Mucosa of descending colon (tissue), 3 donors: Measurements from ENCODE around the gene IGF1. TPM values are rescaled to one million over a fixed set of nuclear protein-coding genes. Genes with fewer than 3 reads are reported as not detected.

Experiments used
- ATAC-seq: fragments of 200-7000 bp; cut with Tn5 transposase; one replicate; pipeline ENCODE4 v1.9.1; 2020; ENCODE audit warnings: mild to moderate bottlenecking, moderate library complexity
- DNase-seq, 3 donors: peaks; one replicate each; pipeline ENCODE4 v3.0.0-alpha.2; 2020
- H3K36me3 ChIP-seq: fragments of 200-600 bp; one replicate; pipeline ENCODE4 v1.8.0; 2021; ENCODE audit warnings: low read depth, mild to moderate bottlenecking
- H3K4me1 ChIP-seq: fragments of 200-600 bp; one replicate; pipeline ENCODE4 v1.8.0; 2021; ENCODE audit warnings: low read depth, mild to moderate bottlenecking
- H3K4me3 ChIP-seq: fragments of 200-600 bp; one replicate; pipeline ENCODE4 v1.8.0; 2021; ENCODE audit warnings: mild to moderate bottlenecking
- H3K9me3 ChIP-seq: fragments of 200-600 bp; one replicate; pipeline ENCODE4 v1.8.0; 2021; ENCODE audit warnings: mild to moderate bottlenecking
- CTCF ChIP-seq: fragments of 200-600 bp; IDR thresholded peaks from one replicate; pipeline ENCODE4 v1.8.0; 2022; ENCODE audit warnings: antibody characterized with exemption, mild to moderate bottlenecking
- intact Hi-C, 2 donors: fragments of 100-400 bp; cut with DNase I in 1 of 2; cut with micrococcal nuclease in 1 of 2; formaldehyde crosslinking; loops; one replicate each; pipeline versions ENCODE4 v1.11.0 to v1.11.1; 2022; cut with DNase I, micrococcal nuclease
- total RNA-seq, 3 donors: library from RNA; stranded (reverse); fragmentation: NEBNext Ultra II Directional in 2 of 3; extraction: Animal tissue kit (Norgen Biotek cat#: 25700) in 2 of 3; gene quantifications; one replicate each; pipeline versions ENCODE4 v1.2.1 to v1.2.4, GENCODE V29; 2021 to 2023
- donor health status: DM: no; HTN: no; CAD: no; lungs with moderate emphysema.
- donor health status: DM: no; HTN: no; CAD: no.
- donor health status: DM: no; HTN: yes; CAD: no.

Gene IGF1
- total RNA-seq, 3 donors from 2014 or later, result 2.5 to 12.6 (median 9.4) TPM

GRCh38 chr12:102511575-102511974, 31.2 kb upstream of the IGF1 start:
- no peak overlapping the region for H3K4me3 ChIP-seq
- ATAC-seq, result no peak
- DNase-seq, result no peak
- H3K4me1 ChIP-seq, result no peaks in the 10 kb centered on the region
- intact Hi-C loops, result no loop called here
- no peaks in the 10 kb centered on the region for H3K36me3 ChIP-seq
- H3K9me3 ChIP-seq, result no peaks in the 10 kb centered on the region
- TF ChIP-seq CTCF, result no peak

GRCh38 chr12:102510463-102510862, 30.1 kb upstream of the IGF1 start:
- ATAC-seq (no peak), DNase-seq (no peak)
- H3K4me3 ChIP-seq, result no peak overlapping the region
- intact Hi-C loops, result no loop called here
- H3K9me3 ChIP-seq, result no peaks in the 10 kb centered on the region
- H3K36me3 ChIP-seq, result no peaks in the 10 kb centered on the region
- TF ChIP-seq CTCF, result no peak
- H3K4me1 ChIP-seq, result no peaks in the 10 kb centered on the region

GRCh38 chr12:102510031-102510430, 29.7 kb upstream of the IGF1 start:
- no peak for ATAC-seq
- no peaks in the 10 kb centered on the region for H3K4me1 ChIP-seq
- H3K36me3 ChIP-seq, result no peaks in the 10 kb centered on the region
- H3K4me3 ChIP-seq, result no peak overlapping the region
- H3K9me3 ChIP-seq, result no peaks in the 10 kb centered on the region
- intact Hi-C loops, result no loop called here
- TF ChIP-seq CTCF, result no peak
- DNase-seq, result no peak

GRCh38 chr12:102509123-102509626, 28.8 kb upstream of the IGF1 start:
- no peaks in the 10 kb centered on the region for H3K36me3 ChIP-seq

GRCh38 chr12:102508052-102508451, 27.7 kb upstream of the IGF1 start:
- Histone ChIP-seq H3K36me3 (no peaks in the 10 kb centered on the region), H3K9me3 (no peaks in the 10 kb centered on the region), H3K4me1 (no peaks in the 10 kb centered on the region), H3K4me3 (no peak overlapping the region)
- intact Hi-C loops, result no loop called here
- ATAC-seq (no peak), DNase-seq (no peak)
- no peak for TF ChIP-seq CTCF

More at GRCh38 chr12:102509123-102509626, 28.8 kb upstream of the IGF1 start:
- no peaks in the 10 kb centered on the region for H3K9me3 ChIP-seq
- ATAC-seq, result no peak
- no peak for TF ChIP-seq CTCF
- intact Hi-C loops, result no loop called here
- no peaks in the 10 kb centered on the region for H3K4me1 ChIP-seq
- H3K4me3 ChIP-seq, result no peak overlapping the region
- no peak for DNase-seq

GRCh38 chr12:102507301-102507700, 26.9 kb upstream of the IGF1 start:
- TF ChIP-seq CTCF, result no peak
- H3K4me1 ChIP-seq, result no peaks in the 10 kb centered on the region
- ATAC-seq, result no peak
- intact Hi-C loops, result no loop called here
- no peak overlapping the region for H3K4me3 ChIP-seq
- no peaks in the 10 kb centered on the region for H3K9me3 ChIP-seq
- no peaks in the 10 kb centered on the region for H3K36me3 ChIP-seq
- DNase-seq, result no peak
